GM21528 (cell line): ENCODE data around the gene JAG1.

ENCODE experiments used
- ATAC-seq: cut with Tn5 transposase; IDR thresholded peaks from one replicate; pipeline ENCODE4 v1.9.1; 2021; ENCODE audit warnings: mild to moderate bottlenecking, moderate library complexity; ENCODE audit not compliant: unreplicated experiment, low FRiP score

The JAG1 gene

DNA sequence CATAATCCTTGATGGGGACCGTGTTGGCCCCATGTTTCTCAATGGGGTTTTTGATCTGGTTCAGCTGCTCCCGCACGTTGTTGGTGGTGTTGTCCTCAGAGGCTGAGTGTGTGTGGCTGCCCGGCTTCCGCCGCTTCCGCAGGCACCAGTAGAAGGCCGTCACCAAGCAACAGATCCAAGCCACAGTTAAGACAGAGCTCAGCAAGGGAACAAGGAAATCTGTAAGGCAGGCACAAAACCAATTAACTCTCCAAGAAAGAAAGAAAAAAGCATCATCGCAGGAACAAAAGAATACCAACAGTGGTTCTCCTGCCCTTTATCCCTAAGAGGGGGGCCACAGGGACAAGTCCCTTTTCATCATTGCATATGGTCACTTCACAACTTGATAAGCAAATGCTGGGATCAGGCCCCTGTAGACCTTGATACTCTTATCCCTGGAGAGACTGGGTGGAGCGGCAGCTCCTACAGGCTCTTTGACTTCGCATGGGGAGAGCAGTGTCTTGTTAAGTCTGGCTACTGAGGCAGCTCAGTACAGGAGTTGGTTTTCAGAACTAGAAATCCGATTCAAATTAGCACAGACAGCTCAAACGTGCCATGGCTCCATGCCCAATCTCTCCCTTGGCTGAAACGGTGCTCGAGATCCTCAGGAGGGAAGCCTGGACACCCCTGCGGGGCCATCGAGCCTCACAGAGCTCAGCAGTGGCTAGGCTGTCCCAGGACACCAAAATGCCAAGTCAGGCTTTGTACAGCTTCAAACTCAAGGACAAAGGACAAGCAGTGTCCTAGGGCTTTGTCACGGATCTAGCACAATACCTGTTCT lies 33.9 kb downstream of the JAG1 start:
- no peak for ATAC-seq

DNA sequence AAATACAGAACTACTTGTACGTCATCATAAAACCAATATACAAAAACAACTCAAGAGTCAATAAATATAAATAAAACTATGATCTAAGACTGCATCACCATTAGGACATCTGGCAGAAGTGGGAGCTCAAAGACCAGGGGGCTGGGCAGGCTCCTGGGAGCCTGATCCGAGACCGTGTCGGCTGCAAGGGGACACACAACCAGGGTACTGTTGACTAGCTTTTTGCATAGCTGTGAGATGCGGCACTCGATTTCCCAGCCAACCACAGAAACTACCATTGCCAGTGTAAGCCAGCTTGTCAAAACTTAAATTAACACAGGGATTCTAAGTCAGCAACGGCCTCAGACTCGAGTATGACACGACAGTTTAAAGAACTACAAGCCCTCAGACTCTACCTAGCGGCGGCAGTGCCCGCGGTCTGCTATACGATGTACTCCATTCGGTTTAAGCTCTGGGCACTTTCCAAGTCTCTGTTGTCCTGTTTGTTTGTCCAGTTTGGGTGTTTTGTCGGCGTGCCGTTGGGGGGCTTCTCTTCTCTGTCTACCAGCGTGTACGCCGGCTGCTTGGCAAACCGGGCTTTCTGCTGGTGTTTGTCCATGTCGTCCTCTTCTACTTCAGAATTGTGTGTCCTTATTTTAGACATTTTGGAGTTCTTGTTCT lies 34.6 kb downstream of the JAG1 start:
- ATAC-seq = no peak

DNA sequence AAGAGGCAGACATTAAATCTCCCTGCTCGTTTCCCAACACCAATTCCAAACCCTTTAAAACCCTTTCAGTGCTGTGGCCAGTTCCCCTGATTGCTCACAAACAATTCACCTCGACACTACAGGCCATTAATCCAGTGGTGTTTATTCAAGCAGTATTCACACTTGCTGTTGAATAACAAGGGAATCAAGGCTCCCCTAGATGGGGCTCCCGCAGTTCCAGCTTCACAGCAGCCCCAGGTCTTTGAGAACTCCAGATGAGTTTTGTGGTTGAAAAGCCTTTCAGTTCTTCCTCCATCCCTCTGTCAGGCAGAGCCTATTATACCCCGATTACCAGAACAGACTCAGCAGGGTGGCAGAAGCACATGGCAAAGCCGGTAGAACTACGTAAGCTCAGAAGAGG lies 36.2 kb downstream of the JAG1 start:
- ATAC-seq = no peak

DNA sequence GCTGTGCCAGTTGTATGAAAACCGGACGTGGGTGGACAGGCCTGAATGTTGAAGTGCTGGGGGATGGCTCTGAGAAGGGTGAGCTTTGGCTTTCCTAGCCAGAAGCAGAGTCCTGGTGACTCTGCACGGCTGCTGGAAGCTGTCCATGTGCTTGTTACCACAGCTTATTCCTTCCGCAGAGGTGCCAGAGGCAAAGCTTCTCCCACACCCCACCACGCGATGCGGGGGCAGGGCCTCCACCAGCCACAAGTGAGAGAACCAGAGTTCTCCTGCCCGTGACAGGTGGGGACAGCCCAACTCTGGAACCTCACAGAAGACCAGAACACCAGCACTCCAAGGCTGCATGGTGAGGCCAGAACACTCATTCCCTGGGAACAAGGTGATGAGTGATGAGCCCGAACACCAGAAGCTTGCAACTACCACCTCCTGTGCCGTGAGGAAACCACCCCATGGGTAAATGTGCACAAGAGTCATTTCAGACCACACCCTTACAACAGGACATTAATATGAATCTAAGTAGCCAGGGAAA lies 36.7 kb downstream of the JAG1 start:
- ATAC-seq = no peak

DNA sequence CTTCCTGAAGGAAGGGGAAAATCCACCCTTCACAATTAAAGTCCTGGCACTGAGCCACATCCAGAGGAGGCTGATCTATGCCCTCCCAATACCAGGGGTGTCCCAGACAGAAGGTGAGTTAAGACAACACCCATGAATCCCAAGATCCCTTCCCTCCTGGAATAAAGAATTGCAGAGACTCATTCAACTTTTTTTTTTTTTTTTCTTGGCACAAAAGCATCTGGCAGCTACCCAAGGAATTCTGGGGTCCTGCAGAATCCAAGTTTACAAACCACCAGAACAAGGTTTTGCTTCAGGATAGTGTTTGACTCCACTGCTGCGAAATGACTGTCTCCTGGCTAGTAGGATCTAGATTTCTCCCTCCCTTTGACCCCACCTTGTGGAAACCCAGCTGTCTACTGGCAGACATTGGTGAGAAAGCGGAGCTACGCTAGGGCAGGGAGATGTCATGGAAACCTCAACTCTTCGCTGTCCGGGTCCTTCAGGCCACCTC lies 37.4 kb downstream of the JAG1 start:
- no peak for ATAC-seq

DNA sequence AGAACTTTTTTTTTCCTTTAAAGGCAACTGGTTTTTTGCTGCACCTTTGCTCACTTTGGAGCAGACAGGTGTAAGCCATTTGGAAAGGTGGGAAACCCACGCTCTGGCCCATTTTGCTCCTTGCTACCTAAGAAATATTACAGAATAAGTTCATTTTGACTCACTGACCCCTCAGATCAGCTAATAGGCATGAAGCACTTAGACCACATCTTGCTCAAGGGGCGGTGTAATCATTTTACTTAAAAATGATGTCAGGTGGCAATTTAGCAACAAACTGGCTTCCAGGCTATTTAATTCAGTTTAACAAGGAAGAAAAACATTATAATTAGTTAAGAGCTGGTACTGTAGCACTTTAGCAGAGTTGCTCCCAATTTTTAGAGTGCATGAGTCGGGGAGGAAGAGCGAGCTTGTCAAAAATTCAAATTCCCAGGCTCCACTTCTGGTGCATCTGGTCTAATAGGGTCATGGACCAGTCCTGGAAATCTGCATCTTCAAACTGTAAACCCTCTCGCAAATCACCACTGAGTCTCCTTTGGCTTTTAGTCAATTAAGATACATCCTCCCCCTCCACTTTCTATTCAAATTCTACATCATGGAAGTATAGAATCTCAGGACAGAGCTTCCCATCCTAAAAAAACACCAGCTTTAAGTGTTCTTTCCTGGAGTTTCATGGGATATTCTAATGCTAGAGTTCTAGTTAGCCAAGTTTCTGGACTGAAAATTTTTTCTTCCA lies 38.2 kb downstream of the JAG1 start:
- ATAC-seq = no peak

DNA sequence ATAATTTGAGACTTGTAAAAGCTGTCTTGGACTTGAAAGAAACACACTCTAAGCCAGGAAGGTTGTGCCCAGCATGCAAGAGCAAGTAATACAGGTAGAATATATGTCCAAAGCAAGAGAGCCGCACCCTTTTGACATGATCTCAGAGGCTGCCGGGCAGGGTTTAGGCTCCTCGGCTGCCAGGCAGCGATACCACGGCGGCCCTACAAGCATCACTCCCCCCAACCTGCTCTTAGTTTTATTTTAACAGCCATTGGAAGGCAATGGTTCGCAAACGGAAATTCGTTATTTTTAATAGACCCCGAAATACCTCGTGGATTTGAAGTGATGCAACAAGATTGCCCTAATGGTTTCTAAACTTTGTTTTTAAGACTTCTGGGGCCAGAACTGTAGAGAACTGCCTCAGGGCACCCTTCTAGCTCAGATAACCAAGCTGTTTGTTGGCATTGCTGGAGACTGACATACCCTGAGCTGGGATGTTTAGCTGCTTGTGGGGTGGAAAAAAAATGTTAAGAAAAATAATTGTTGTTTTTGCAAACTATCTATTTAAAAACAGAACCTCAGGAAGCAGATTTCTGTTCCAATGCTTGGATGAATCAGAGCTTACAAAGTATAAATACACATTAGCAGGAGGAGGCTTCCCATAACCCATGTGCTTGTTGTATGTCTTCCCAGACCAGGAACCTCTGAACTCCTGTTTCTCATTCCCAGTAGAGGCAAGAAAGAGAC lies 39.0 kb downstream of the JAG1 start:
- ATAC-seq = no peak

DNA sequence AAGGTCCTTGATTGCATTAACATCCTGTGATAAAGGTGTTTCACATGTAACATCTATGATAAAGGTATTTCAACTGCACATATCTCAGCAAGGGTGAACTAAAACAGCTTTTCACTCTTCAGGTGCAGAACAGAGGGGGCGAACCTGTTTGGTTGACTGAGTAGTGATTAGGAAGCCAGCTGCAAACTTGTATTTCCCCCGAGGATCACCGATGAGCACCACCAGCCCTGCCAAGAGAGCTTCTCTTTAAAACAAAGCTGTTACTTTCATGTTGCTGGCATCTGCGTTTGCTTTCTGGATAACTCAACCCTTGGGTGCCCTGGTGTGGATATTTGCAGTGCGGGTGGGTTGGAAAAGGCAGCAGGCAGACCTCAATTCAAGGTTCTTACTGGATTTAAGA lies 39.6 kb downstream of the JAG1 start:
- ATAC-seq = no peak

DNA sequence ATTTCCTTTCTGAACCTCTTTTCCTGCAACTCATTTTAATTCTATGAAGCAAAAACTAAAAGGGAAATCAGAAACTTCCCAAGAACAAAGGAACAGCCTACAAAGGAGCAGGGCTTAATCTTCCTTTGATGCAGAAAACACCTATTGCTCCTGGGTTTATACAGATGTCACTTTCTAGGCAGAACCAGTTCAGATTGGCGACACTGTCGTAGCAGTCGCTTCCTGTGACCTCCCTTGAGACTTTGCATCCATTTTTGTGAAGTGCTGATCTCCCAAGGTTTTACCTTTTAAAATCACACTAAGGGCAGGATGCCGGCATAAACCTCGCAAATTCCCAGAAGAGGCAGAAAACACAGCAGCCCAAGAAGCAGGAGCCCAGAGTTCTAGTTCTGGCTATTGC lies 40.1 kb downstream of the JAG1 start:
- no peak for ATAC-seq

DNA sequence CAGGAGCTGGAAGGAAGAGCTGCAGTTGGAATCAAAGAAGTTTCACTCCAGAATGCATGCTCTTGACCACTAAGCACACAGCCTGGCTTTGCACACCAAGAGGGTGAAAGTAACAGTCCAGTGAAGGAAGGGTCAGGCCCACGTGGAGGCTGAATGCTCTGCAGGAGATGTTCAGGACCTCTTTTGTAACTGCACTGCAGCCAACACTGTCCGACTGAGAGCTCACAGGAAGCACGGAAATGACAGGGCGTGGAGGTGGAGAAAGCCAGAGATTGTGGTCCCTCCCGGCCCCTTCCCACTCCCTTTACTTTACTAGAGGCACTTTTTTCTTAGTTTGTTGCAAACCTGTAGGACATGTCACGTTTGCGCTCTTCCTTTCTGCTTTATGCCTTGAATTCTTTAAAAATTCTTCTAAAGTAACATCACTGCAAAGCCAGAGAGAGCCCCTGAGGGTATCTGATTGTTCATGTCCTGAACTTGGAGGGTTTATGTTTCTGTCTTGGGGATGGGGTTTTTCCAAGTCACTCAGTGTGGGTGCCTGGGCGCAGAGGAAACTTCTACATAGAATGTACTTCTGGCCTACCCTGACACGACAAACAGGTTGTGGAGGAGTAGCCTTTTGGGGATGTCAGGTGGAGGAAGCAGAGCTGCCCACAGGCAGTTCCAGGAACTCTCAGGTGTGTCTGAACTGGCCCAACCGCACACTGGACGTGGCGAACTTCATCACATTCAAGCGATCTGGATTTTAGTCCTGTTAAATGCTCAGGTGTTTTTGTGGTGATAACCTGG lies 40.9 kb downstream of the JAG1 start:
- ATAC-seq = no peak

DNA sequence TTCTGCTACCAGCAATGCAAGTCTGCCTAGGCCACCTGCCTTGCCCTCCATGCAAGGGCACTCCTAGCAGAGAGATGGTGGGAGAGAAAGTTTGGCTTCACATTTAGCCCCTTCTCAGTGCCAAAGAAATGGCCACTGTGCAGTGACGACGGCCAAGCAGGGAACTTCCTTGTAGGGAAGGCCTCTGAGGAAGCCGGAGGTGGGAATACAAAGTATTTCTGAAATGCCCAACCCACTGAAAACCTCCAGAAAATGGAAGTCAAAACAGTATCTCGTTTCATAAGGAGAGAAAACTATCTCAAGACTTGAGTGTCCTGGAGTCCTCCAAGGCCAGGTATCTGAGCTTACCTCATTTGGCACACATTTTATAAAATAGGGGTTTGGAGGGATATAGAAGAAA lies 42.7 kb downstream of the JAG1 start:
- no peak for ATAC-seq

DNA sequence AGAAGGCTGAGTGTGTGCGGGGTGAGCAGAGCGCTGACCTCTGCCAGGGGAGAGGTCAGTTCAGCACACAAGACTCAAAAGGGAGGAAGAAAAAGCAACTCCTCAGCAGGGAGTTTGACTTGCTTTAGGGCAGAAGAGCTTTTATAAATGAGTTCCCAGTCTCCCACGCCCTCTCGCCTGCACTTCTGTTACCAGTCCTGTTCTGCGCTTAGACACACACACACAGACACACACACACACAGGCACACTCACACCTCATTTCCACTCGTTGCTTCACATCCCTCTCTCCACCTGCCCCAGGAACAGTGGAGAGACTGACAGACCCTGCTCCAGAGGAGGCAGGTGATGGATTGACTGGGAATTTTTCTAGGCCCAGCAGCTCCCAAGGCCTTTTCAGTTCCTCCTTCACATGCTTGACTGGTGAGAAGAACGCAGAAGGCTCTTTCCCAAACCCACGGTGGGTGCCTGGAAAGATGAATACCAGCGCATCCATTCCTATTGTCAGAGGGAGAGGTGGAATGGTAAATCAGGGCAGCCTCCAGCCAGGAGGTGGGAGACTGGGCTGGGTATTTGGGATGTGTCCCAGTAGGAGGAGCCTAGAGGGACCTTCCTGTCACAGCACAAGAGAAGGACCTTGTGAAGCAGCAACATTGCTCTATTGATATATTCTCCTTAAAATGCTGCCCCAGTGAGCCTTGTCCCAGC lies 43.7 kb downstream of the JAG1 start:
- ATAC-seq = no peak

DNA sequence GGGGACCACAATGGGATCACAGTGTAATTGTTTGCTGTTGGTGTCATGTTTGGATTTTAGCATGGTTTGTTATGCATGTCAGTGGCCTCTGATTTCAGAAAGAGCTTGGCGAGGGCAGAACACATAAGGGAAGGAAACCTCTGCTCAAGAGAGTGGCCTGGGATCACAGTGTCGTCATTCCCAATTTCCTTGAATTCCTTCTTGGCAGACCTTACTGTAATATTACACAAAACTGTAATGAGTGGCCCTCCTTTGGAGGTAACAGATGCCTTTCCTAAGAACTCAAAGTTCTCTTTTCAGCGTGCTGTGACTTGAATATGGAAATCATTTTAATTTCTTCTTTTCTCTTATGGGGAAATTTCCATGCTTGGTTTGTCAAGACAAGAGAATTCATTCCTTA lies 46.9 kb downstream of the JAG1 start:
- no peak for ATAC-seq

DNA sequence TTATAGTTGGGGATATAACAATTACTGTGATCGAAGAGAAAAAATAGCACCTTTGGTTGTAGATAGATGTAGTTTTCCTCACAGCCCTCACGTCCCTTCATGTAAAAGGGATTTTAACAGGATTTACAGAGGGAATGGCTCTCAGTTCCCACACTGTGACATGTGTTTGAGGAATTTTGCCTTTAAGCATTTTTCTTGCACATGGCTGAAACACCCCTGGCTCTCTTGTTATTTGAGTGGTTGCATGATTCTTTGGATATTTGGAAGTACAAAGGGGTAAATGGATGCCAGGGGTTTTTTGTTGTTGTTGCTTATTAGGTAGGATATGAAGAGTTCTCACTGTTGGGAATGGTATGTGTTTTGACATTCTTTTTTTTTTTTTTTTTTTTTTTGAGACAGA lies 48.2 kb downstream of the JAG1 start:
- ATAC-seq = no peak

DNA sequence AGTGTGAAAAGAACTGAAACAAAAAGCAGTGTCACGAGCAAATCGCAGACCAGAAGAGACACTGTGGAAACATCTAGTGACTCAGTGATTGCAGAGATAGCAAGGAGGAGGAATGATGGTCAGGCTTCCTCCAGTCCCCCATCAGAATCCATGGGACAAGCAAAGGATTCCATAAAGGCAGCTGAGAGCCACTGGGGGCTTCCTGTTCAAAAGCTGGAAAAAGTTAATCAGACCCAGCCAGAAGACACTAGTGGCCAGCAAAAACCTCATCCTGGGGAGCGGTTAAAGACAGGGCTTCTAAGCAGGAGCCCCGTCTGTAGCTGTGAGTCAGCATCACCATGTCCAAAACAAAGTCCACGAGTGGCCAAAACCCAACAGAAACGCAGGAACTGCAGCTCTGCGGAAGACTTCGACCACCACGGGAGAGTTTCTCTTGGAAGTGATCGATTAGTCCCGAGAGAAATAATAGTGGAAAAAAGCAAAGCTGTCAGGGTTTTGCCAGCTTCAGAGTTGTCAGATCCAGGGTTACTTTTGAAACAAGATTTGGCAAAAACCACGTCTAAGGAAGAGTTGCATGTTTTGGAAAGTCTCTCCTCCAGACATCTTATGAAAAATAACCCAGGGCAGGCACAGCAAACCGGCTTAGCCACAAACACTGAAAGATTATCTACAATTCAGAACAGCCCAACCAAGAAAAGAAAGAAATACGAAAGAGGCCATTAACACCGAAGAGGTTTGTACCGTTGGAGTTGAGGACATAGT lies 51.0 kb downstream of the JAG1 start:
- ATAC-seq = no peak

DNA sequence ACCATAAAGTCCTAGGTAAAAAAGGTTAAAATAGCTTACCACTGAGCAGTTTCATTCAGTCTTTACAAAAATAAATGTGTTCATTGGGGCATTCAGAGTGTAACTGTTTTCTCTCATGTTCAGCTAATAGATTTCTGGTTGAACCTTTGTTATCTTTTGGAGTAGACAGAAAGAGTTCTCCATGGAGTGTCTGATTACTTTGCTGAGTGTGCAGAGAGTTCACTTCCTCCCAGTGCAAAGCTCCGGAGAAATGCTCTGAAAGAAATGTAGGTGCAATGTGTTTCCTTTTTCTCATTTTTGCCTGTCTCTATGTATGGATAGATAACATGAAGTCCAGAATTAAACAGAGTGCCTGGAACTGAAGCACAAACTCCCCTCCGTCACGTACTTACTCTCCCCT lies 52.6 kb downstream of the JAG1 start:
- no peak for ATAC-seq

DNA sequence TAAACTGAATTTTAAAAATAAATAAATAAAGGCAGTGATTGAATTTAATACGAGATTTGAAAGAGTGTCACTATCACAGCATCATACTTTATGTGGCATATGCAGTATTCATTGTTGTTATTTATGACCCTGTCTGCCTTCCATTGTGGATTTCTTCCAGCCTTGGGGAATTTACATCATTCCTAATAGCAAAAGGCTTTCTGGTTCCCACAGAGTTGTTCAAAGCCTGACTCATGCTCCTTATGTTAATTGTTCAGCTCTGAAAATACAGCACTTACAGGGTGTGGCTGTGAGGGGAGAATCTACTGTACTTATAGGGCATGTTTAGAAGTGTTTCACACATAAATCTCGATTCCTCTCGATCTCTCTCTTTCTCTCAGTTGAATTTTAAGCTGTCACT lies 54.4 kb downstream of the JAG1 start:
- ATAC-seq = no peak

DNA sequence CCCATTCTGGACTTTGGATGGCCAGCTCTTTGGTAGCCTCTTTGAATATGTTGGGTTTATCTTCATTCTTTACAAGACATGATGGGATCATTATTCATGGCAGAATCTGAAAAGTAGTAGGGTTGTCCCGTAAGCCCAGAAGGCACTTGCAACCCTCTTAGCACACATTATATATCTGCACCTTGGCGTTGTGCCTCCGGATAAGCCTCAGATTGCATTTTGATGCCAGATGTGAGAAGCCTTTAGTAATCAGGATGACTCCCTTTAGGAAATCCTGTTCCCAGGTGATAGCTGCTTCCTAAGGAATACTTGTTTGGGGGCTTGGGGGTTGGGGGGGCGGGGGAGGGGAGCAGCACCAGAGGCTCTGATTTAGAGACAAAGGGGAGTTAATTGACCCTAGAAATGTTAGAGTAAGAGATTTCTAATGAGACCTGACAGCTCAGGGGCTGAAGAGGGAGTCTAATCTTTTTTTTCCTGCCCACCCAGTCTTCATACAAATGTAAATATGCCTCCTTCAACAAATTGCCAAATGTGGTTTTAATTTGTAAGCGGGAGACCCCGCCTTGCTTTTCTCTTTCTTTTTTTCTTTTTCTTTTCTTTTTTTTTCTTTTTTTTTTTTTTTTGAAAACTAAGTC lies 55.1 kb downstream of the JAG1 start:
- ATAC-seq = no peak
